Neural progenitor cell (in vitro differentiated cells): Measurements from ENCODE around the gene UBXN11. TPM values are rescaled to one million over a fixed set of nuclear protein-coding genes. Genes with fewer than 3 reads are reported as not detected.

ENCODE experiments used
- DNase-seq: peaks from one replicate; pipeline ENCODE4 v3.0.0-alpha.2; 2016; ENCODE audit warnings: low spot score
- H2AFZ ChIP-seq: fragments of 200-600 bp; sonication (generic); replicated peaks from 2 replicates; pipeline ENCODE4 v1.6.1; 2016; ENCODE audit warnings: antibody characterized with exemption
- H3F3A ChIP-seq: fragments of 200-600 bp; sonication (generic); 2 replicates; pipeline ENCODE4 v1.6.1; 2016; ENCODE audit warnings: antibody characterized with exemption, low read depth
- H3K27ac ChIP-seq: fragments of 200-600 bp; sonication (generic); 2 replicates; pipeline ENCODE4 v1.5.1; 2016; ENCODE audit warnings: mild to moderate bottlenecking
- H3K27me3 ChIP-seq: fragments of 200-600 bp; sonication (generic); 2 replicates; pipeline ENCODE4 v1.6.1; 2016; ENCODE audit warnings: mild to moderate bottlenecking, moderate library complexity
- H3K36me3 ChIP-seq: fragments of 200-600 bp; sonication (generic); 2 replicates; pipeline ENCODE4 v1.5.1; 2016
- H3K4me1 ChIP-seq: fragments of 200-600 bp; sonication (generic); 2 replicates; pipeline ENCODE4 v1.6.1; 2016; ENCODE audit warnings: mixed run types
- H3K4me2 ChIP-seq: fragments of 200-600 bp; sonication (generic); 2 replicates; pipeline ENCODE4 v1.6.1; 2016
- H3K4me3 ChIP-seq: fragments of 200-600 bp; sonication (generic); 2 replicates; pipeline ENCODE4 v1.5.1; 2016
- H3K79me2 ChIP-seq: fragments of 200-600 bp; sonication (generic); 2 replicates; pipeline ENCODE4 v1.6.1; 2016; ENCODE audit warnings: low read depth
- H3K9ac ChIP-seq: fragments of 200-600 bp; sonication (generic); 2 replicates; pipeline ENCODE4 v1.6.1; 2016
- H3K9me3 ChIP-seq: fragments of 200-600 bp; sonication (generic); 2 replicates; pipeline ENCODE4 v1.5.1; 2016; ENCODE audit warnings: low read depth
- H4K20me1 ChIP-seq: fragments of 200-600 bp; sonication (generic); 2 replicates; pipeline ENCODE4 v1.6.1; 2016; ENCODE audit warnings: low read depth
- H3K27ac Mint-ChIP-seq: 3 replicates; pipeline ENCODE4 v1.8.0; 2021; ENCODE audit warnings: mixed read lengths
- H3K27me3 Mint-ChIP-seq: 2 replicates; pipeline ENCODE4 v1.8.0; 2022; ENCODE audit warnings: low read depth, mild to moderate bottlenecking, inconsistent platforms, moderate library complexity, mixed read lengths; ENCODE audit not compliant: insufficient read depth
- H3K36me3 Mint-ChIP-seq: 3 replicates; pipeline ENCODE4 v1.8.0; 2021; ENCODE audit warnings: mixed read lengths
- H3K4me1 Mint-ChIP-seq: 3 replicates; pipeline ENCODE4 v1.8.0; 2021; ENCODE audit warnings: mixed read lengths
- H3K4me3 Mint-ChIP-seq: 3 replicates; pipeline ENCODE4 v1.8.0; 2021; ENCODE audit warnings: mild to moderate bottlenecking, moderate library complexity, mixed read lengths
- H3K9me3 Mint-ChIP-seq: 3 replicates; pipeline ENCODE4 v1.8.0; 2020; ENCODE audit warnings: mixed read lengths
- CTCF ChIP-seq: fragments of 200-600 bp; sonication (generic); IDR thresholded peaks from 2 replicates; pipeline ENCODE4 v1.5.1; 2017; ENCODE audit warnings: antibody characterized with exemption, mild to moderate bottlenecking
- EZH2 ChIP-seq: fragments of 200-600 bp; sonication (generic); IDR thresholded peaks from 2 replicates; pipeline ENCODE4 v1.6.1; 2017; ENCODE audit warnings: antibody characterized with exemption, mild to moderate bottlenecking, moderate library complexity
- EZH2phosphoT487 ChIP-seq: fragments of 200-600 bp; sonication (generic); IDR thresholded peaks from 2 replicates; pipeline ENCODE4 v1.6.1; 2017; ENCODE audit warnings: antibody characterized with exemption
- total RNA-seq: library from RNA; depleted of rRNA; stranded (reverse); fragments of >200 nt; gene quantifications from 2 replicates; pipeline ENCODE4 v1.2.3, GENCODE V29; 2015; ENCODE audit warnings: low replicate concordance

The UBXN11 gene
- total RNA-seq, 1 donor from 2014 or later: 5.9 TPM

GRCh38 chr1:26237230-26237966 is 69.0 kb downstream of the UBXN11 start:
- Histone ChIP-seq H3K4me2 (no peak overlapping the region), H3K79me2 (peaks cover 80% of the 10 kb centered on the region), H3K27me3 (no peaks in the 10 kb centered on the region), H3K9ac (no peak overlapping the region), H3K9me3 (no peaks in the 10 kb centered on the region), H4K20me1 (peaks cover 49% of the 10 kb centered on the region), H3K4me3 (no peak overlapping the region), H2AFZ (no peak overlapping the region), H3K36me3 (peaks cover 7% of the 10 kb centered on the region), H3K27ac (no peak overlapping the region), H3K4me1 (no peaks in the 10 kb centered on the region), H3F3A (peaks cover 13% of the 10 kb centered on the region)
- TF ChIP-seq EZH2phosphoT487 (no peak), EZH2 (no peak), CTCF (no peak)
- Mint-ChIP-seq H3K36me3 (peaks cover 22% of the 10 kb centered on the region), H3K27me3 (no peaks in the 10 kb centered on the region), H3K4me3 (no peak overlapping the region), H3K27ac (no peak overlapping the region), H3K9me3 (peaks cover 2% of the 10 kb centered on the region), H3K4me1 (peaks cover 20% of the 10 kb centered on the region)
- DNase-seq: no peak

GRCh38 chr1:26234644-26235370 is 71.6 kb downstream of the UBXN11 start:
- Histone ChIP-seq H3K9ac (peak overlapping the region; percentile 61), H3K9me3 (no peaks in the 10 kb centered on the region), H2AFZ (peak overlapping the region; percentile 86), H3K36me3 (peaks cover 2% of the 10 kb centered on the region), H3K4me2 (peak overlapping the region; percentile 87), H3K4me3 (peak overlapping the region; percentile 84), H3K4me1 (no peaks in the 10 kb centered on the region), H3K27ac (peak overlapping the region; percentile 11), H3F3A (peaks cover 13% of the 10 kb centered on the region), H3K27me3 (no peaks in the 10 kb centered on the region), H3K79me2 (peaks cover 56% of the 10 kb centered on the region), H4K20me1 (peaks cover 38% of the 10 kb centered on the region)
- Mint-ChIP-seq H3K27me3 (no peaks in the 10 kb centered on the region), H3K4me1 (peaks cover 20% of the 10 kb centered on the region), H3K9me3 (peaks cover 2% of the 10 kb centered on the region), H3K27ac (peak overlapping the region; percentile 20), H3K4me3 (peak overlapping the region; percentile 94), H3K36me3 (peaks cover 19% of the 10 kb centered on the region)
- peak; percentile 85 for DNase-seq
- no peak for TF ChIP-seq EZH2
- no peak for TF ChIP-seq EZH2phosphoT487
- TF ChIP-seq CTCF: no peak

- Histone ChIP-seq H3F3A (peaks cover 13% of the 10 kb centered on the region), H3K4me3 (peak within 1 kb of the TSS; percentile 84), H4K20me1 (peaks cover 30% of the 10 kb centered on the region), H3K79me2 (peaks cover 49% of the 10 kb centered on the region), H3K4me2 (peak within 1 kb of the TSS; percentile 87), H3K9me3 (no peaks in the 10 kb centered on the region), H2AFZ (peak within 1 kb of the TSS; percentile 86), H3K36me3 (no peaks in the 10 kb centered on the region), H3K27me3 (no peaks in the 10 kb centered on the region), H3K9ac (peak within 1 kb of the TSS; percentile 61), H3K27ac (peak within 1 kb of the TSS; percentile 11), H3K4me1 (no peaks in the 10 kb centered on the region)
- TF ChIP-seq EZH2phosphoT487: no peak
- peak; percentile 89 for TF ChIP-seq CTCF
- Mint-ChIP-seq H3K27ac (peak within 1 kb of the TSS; percentile 20), H3K4me3 (peak within 1 kb of the TSS; percentile 94), H3K4me1 (peaks cover 20% of the 10 kb centered on the region), H3K9me3 (peaks cover 2% of the 10 kb centered on the region), H3K36me3 (peaks cover 15% of the 10 kb centered on the region), H3K27me3 (no peaks in the 10 kb centered on the region)
- peak; percentile 99 for DNase-seq
These were observed 72.4 kb downstream of the UBXN11 start, which contains the start of gene CEP85 for GRCh38 chr1:26233903-26234643. Gene CEP85 (plus strand): TSS chr1:26234200. CDS start chr1:26239784, 5,584 bp downstream.

Other genes starting within 250 kb of the UBXN11 start
- not detected in 2 replicates for gene TRIM63, start 239.0 kb downstream of the UBXN11 start, total RNA-seq
- gene PDIK1L, start 194.8 kb downstream of the UBXN11 start, total RNA-seq: 11.0 and 12.0 TPM in 2 replicates
- 0.28 and 0.50 TPM in 2 replicates for gene FAM110D, start 147.6 kb downstream of the UBXN11 start, total RNA-seq
- gene C1orf232, start 137.7 kb downstream of the UBXN11 start, total RNA-seq: not detected in 2 replicates
- 3.3 and 13.3 TPM in 2 replicates for gene ZNF593, start 136.7 kb downstream of the UBXN11 start, total RNA-seq
- 0.67 and 2.1 TPM in 2 replicates for gene ZNF593OS, start 134.8 kb downstream of the UBXN11 start, total RNA-seq
- gene CNKSR1, start 129.1 kb downstream of the UBXN11 start, total RNA-seq: 7.8 and 13.0 TPM in 2 replicates
- 0.40 TPM in 1 of 2 replicates, not detected in the other for gene CATSPER4, start 116.0 kb downstream of the UBXN11 start, total RNA-seq
- gene CEP85, start 72.4 kb downstream of the UBXN11 start, total RNA-seq: 41.4 and 54.1 TPM in 2 replicates
- gene SH3BGRL3, start 26.6 kb downstream of the UBXN11 start, total RNA-seq: 15.6 and 41.9 TPM in 2 replicates
- gene CD52, start 11.3 kb upstream of the UBXN11 start, total RNA-seq: 2.5 and 7.3 TPM in 2 replicates
- 3.0 and 6.5 TPM in 2 replicates for gene CRYBG2, start 47.5 kb upstream of the UBXN11 start, total RNA-seq
- gene ZNF683, start 66.1 kb upstream of the UBXN11 start, total RNA-seq: not detected in 2 replicates
- 1,311 and 1,384 TPM in 2 replicates for gene LIN28A, start 104.2 kb upstream of the UBXN11 start, total RNA-seq
- 30.5 and 43.0 TPM in 2 replicates for gene DHDDS, start 125.7 kb upstream of the UBXN11 start, total RNA-seq
- gene HMGN2, start 165.8 kb upstream of the UBXN11 start, total RNA-seq: 831 and 964 TPM in 2 replicates
- gene RPS6KA1, start 223.1 kb upstream of the UBXN11 start, total RNA-seq: 18.7 and 43.9 TPM in 2 replicates